Cardiac muscle cell (in vitro differentiated cells and primary cell): ENCODE measurements around the gene GDF2. TPM values are rescaled to one million over a fixed set of nuclear protein-coding genes. Genes with fewer than 3 reads are reported as not detected.
A peak's percentile ranks its signal among the peaks of the same experiment; 100 is the strongest.

ENCODE experiments used
- DNase-seq, 2 donors: peaks; one replicate each; pipeline versions ENCODE4 v3.0.0 to v3.0.0-alpha.2; 2010 to 2017; ENCODE audit warnings: low read depth in 1 of 2, low spot score in 1 of 2
- H3K27ac ChIP-seq: fragments of 200-600 bp; sonication (generic); 2 replicates; pipeline ENCODE4 v1.5.1; 2016
- H3K27me3 ChIP-seq: fragments of 200-600 bp; sonication (generic); 2 replicates; pipeline ENCODE4 v1.6.0; 2016; ENCODE audit warnings: control low read depth
- H3K36me3 ChIP-seq: fragments of 200-600 bp; sonication (generic); 2 replicates; pipeline ENCODE4 v1.5.1; 2016; ENCODE audit warnings: control low read depth
- H3K4me1 ChIP-seq: fragments of 200-600 bp; sonication (generic); 2 replicates; pipeline ENCODE4 v1.8.1; 2017; ENCODE audit warnings: low read depth, mild to moderate bottlenecking, mixed run types
- H3K4me3 ChIP-seq: fragments of 200-600 bp; sonication (generic); 2 replicates; pipeline ENCODE4 v1.5.1; 2016; ENCODE audit warnings: mild to moderate bottlenecking
- H3K9me3 ChIP-seq: fragments of 200-600 bp; sonication (generic); 2 replicates; pipeline ENCODE4 v1.5.1; 2017; ENCODE audit warnings: low read depth, mild to moderate bottlenecking, control low read depth
- CTCF ChIP-seq: IDR thresholded peaks from 2 replicates; pipeline ENCODE4 v1.5.1; 2012; ENCODE audit warnings: low read depth, mild to moderate bottlenecking, low read length
- polyA plus RNA-seq: library from polyadenylated mRNA; unstranded; fragments of >200 nt; fragmentation: Nextera tagmentation; extraction: Ambion mirVana; gene quantifications from 2 replicates; pipeline ENCODE4 v1.2.1, GENCODE V29; 2016
- total RNA-seq: library from RNA; depleted of rRNA; stranded (reverse); fragments of >200 nt; gene quantifications from 2 replicates; pipeline ENCODE4 v1.2.3, GENCODE V29; 2016

GDF2 gene
- total and polyA plus RNA-seq, 2 experiments from 2014 or later = 3.5 to 4.4 TPM

- DNase-seq = peak; percentile 23 to 40
- Histone ChIP-seq H3K4me1 (no peaks in the 10 kb centered on the region), H3K9me3 (no peaks in the 10 kb centered on the region), H3K27me3 (no peaks in the 10 kb centered on the region), H3K27ac (no peak overlapping the region), H3K4me3 (no peak overlapping the region), H3K36me3 (no peaks in the 10 kb centered on the region)
- peak; percentile 39 for TF ChIP-seq CTCF
Observed at GRCh38 chr10:47354165-47354564, 31.9 kb downstream of the GDF2 start.

- no peak for TF ChIP-seq CTCF
Observed at GRCh38 chr10:47354900-47355299, 32.6 kb downstream of the GDF2 start.

GRCh38 chr10:47356708-47357107, 34.5 kb downstream of the GDF2 start:
- H3K4me3 ChIP-seq = no peak overlapping the region
- no peaks in the 10 kb centered on the region for H3K27me3 ChIP-seq
- DNase-seq = no peak
- TF ChIP-seq CTCF = no peak
- H3K9me3 ChIP-seq = no peaks in the 10 kb centered on the region
- no peaks in the 10 kb centered on the region for H3K36me3 ChIP-seq
- H3K27ac ChIP-seq = no peak overlapping the region
- H3K4me1 ChIP-seq = no peaks in the 10 kb centered on the region

More at GRCh38 chr10:47354900-47355299, 32.6 kb downstream of the GDF2 start:
- Histone ChIP-seq H3K4me3 (no peak overlapping the region), H3K4me1 (no peaks in the 10 kb centered on the region), H3K27ac (no peak overlapping the region), H3K36me3 (no peaks in the 10 kb centered on the region), H3K9me3 (no peaks in the 10 kb centered on the region), H3K27me3 (no peaks in the 10 kb centered on the region)
- no peak for DNase-seq

- no peak for DNase-seq
- H3K9me3 ChIP-seq = no peaks in the 10 kb centered on the region
- no peaks in the 10 kb centered on the region for H3K4me1 ChIP-seq
- no peak for TF ChIP-seq CTCF
- H3K36me3 ChIP-seq = no peaks in the 10 kb centered on the region
- no peak overlapping the region for H3K27ac ChIP-seq
- H3K4me3 ChIP-seq = no peak overlapping the region
- no peaks in the 10 kb centered on the region for H3K27me3 ChIP-seq
Observed at GRCh38 chr10:47357131-47357582, 34.9 kb downstream of the GDF2 start.

- Histone ChIP-seq H3K9me3 (no peaks in the 10 kb centered on the region), H3K27ac (no peak overlapping the region), H3K4me3 (no peak overlapping the region), H3K4me1 (no peaks in the 10 kb centered on the region), H3K27me3 (no peaks in the 10 kb centered on the region), H3K36me3 (no peaks in the 10 kb centered on the region)
- no peak for TF ChIP-seq CTCF
- DNase-seq = no peak
Observed at GRCh38 chr10:47357911-47358310, 35.7 kb downstream of the GDF2 start.

- H3K9me3 ChIP-seq = no peaks in the 10 kb centered on the region
Observed at GRCh38 chr10:47358457-47358856, 36.2 kb downstream of the GDF2 start.

More at GRCh38 chr10:47358457-47358856, 36.2 kb downstream of the GDF2 start:
- H3K4me1 ChIP-seq = no peaks in the 10 kb centered on the region
- no peaks in the 10 kb centered on the region for H3K36me3 ChIP-seq
- no peak overlapping the region for H3K4me3 ChIP-seq
- H3K27ac ChIP-seq = no peak overlapping the region
- no peaks in the 10 kb centered on the region for H3K27me3 ChIP-seq
- TF ChIP-seq CTCF = no peak
- no peak for DNase-seq
